T-helper 9 cell (primary cell): ENCODE data around the gene GRM4.

Experiments
- DNase-seq: peaks from one replicate; pipeline ENCODE4 v3.0.0-alpha.2; 2020

The GRM4 gene

GRCh38 chr6:34157236-34157830 lies 11.4 kb upstream of the GRM4 start:
- no peak for DNase-seq

- no peak for DNase-seq
Measured at GRCh38 chr6:34155471-34156300, 9.8 kb upstream of the GRM4 start.

- DNase-seq = peak; percentile 58
Measured at GRCh38 chr6:34154668-34155447, 9.0 kb upstream of the GRM4 start.

GRCh38 chr6:34152806-34153520 lies 7.1 kb upstream of the GRM4 start:
- DNase-seq = no peak

GRCh38 chr6:34152042-34152524 lies 6.2 kb upstream of the GRM4 start:
- no peak for DNase-seq

- no peak for DNase-seq
Measured at GRCh38 chr6:34151321-34152041, 5.6 kb upstream of the GRM4 start.

GRCh38 chr6:34150766-34151165 lies 4.9 kb upstream of the GRM4 start:
- no peak for DNase-seq

- no peak for DNase-seq
Measured at GRCh38 chr6:34149831-34150400, 4.0 kb upstream of the GRM4 start.

- DNase-seq = no peak
Measured at GRCh38 chr6:34149452-34149810, 3.5 kb upstream of the GRM4 start.

GRCh38 chr6:34148631-34149451 lies 3.0 kb upstream of the GRM4 start:
- no peak for DNase-seq

GRCh38 chr6:34147906-34148630 lies 2.2 kb upstream of the GRM4 start:
- no peak for DNase-seq

GRCh38 chr6:34146801-34147592 lies 1.1 kb upstream of the GRM4 start:
- DNase-seq = no peak

GRCh38 chr6:34145161-34146020 lies 496 bp downstream of the GRM4 start:
- no peak for DNase-seq

- no peak for DNase-seq
Measured at GRCh38 chr6:34144581-34145160, 1.2 kb downstream of the GRM4 start.

GRCh38 chr6:34143884-34144580 lies 1.9 kb downstream of the GRM4 start:
- DNase-seq = peak; percentile 26

- no peak for DNase-seq
Measured at GRCh38 chr6:34143196-34143883, 2.5 kb downstream of the GRM4 start.
